ENCODE data around the gene KRTAP2-4.
"Not testable (repeated sequence)": the region's sequence is repeated elsewhere in the genome, so short reads cannot be mapped to it uniquely, and the experiment has no call there.

The KRTAP2-4 gene

DNA sequence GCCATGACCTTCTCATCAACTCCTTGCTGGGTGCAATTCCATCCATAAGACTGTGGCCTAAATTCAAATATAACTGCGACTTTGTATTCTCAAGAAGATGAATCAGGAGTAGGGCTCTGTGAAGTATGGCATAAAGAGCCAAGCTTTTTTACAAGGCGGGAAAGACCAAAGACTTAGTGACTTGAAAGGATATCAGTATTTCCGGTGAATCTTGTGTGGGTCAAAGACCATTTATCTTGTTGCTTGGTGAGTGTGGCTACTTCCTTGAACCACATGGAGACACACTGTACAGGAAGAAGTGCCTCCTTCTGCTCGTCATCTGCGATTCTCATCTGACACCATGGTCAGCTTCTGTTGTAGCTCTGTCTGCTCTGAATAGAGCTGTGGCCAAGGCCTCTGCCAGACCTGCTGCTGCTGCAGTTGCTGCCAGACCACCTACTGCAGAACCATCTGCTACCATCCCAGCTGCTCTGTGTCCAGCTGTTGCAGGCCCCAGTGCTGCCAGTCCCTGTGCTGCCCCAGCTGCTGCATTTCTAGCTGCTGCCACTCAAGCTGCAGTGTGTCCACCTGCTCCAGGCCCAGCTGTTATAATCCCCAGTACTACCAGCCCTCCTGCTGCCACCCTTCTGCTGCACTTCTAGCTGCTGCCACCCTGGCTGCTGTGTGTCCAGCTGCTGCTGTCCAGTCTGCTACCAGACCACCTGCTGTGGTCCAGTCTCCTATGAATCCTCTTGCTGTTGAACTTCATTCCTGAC lies 6.1 kb upstream of the KRTAP2-4 start:
- no peak for DNase-seq

DNA sequence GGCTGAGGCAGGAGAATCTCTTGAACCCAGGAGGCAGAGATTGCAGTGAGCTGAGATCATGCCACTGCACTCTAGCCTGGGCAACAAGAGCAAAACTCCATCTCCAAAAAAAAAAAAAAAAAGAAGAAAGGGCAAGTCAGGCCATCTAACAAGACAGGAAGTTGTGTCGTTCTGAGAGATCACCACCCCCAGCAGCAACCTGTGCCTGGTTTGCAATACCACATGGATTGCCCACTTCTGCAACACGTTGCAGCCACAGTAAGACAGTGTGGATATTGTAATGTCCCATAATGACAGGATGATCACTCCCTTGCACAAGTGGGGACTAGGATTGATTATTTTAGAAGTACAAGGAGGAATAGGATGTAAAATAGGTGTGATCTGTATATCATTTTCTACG lies 3.4 kb upstream of the KRTAP2-4 start:
- DNase-seq, result no peak

DNA sequence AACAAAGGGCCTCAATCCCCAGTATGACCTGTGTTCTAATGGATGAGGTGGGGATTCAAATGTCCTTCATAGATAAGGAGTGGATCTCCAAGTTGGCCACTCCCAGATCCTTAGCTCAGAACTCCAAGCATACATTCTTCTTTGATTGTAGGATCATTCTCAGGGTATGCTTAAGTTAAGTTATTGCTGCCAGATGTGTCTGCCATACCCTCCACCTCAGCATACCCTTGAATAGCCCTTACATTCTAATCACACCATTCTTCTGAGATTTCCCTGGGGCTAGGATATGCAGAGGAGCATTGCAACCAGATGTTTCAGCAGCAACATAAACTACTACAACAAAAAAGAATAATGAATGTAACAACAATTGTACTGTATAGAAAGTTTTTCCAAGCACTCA lies 1.6 kb upstream of the KRTAP2-4 start:
- no peak for DNase-seq

DNA sequence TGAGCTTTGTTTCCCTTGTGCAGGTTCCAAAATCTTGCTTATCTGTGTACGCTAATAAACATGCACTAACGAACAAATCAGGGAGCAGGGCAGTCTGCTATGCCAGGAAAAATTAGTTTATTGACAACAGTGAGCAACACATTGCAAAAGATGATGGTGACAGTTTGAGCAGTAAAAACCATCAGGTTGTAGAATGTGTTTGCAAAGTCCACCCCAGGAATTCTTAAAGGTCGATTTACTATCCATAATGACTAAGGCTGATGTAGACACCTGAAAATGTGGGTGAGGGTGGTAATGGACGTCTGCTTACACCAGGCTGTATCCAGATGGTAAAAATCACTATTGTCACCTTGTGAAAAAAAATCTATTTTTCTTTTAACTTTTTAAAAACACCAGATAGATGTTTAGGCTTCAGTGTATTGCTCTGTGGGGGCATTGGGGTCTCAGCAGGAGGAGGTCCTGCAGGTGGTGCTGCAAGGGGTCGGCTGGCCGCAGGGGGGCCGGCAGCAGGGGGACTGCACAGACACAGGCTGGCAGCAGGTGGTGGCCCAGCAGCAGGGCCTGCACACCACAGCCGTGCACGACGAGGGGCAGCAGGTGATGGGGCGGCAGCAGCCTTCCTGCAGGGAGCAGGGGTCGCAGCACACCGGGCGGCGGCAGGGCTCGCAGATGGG lies 526 bp downstream of the KRTAP2-4 start:
- DNase-seq, result not testable (repeated sequence)

DNA sequence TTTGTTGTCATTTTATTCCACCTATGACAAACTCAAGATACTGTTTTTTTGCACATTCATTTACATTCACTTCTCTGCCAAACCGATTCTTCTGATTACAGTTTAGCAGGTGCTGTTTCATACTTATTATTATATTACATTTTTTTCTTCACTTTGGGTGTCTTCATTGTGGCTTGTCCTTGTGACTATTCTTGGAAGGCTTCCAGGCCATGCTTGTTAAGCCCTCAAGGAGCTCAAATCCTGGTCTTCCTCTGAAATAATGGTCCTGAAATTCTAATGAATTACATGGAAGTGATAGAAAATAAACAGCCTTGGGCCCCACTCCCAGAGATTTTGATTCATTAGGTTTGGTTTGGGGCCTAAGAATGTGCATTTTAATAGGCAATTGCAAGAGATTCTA lies 1.4 kb downstream of the KRTAP2-4 start:
- DNase-seq, result no peak

DNA sequence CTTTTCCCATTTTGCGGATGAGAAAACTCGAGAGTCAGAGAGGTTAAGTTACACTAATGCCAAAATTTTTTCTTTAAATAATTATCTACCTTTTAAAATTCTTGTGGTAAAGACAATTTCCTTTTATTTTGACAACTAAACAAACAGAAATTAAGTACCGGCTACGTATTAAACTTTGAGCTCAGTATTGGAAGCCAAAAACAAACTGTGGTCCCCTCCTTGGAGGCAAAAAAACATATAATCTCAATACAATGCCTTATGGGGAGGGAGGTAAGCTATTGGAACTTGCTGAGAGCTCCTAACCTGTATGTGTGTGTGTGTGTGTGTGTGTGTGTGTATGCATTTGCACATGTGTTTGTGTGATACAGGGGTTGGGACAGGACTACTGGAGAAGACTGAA lies 2.2 kb downstream of the KRTAP2-4 start:
- DNase-seq, result no peak

DNA sequence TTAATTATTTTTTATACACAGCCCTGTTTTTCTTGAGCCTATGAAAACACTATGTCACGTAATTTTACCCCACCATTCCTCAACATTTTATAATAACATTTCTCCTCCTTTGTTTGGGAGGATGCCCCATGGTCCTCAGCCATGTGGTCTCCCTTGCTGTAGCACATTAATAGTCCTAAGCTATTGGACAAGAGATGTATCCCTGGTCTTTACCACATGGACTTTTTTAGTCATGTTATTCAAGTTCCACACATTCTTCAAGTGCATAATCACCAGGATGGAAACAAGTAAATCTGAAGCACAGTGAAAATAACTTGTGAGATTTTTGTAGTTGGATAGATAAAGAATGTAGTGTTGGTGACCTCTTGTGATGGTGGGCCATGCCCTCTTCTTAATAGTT lies 3.7 kb downstream of the KRTAP2-4 start:
- no peak for DNase-seq

DNA sequence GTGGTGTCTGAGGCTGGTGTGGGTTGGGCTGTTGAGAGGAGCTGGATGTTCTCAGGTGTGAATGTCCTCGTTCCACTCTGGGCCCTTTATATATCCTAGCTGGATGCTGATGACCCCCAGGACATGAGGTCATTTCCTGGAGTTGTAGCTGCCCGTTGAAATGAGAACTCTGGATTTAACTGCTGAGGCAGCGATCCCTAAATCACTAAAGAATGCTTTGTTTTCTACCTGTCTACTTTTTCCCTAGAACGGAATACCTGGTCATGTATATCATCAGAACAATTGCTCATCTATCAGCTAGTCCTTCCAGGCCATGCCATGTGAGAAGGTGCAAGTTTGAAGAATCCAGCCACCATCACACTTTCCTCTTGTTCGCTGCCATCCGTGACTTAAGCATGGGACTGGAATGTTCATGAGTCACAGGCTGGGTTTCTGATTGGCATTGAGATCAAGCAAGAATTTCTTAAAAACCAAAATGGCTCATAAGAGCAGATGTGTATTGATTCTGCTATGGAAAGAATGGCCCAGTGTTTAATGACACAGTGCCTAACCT lies 5.6 kb downstream of the KRTAP2-4 start, which contains the start of gene KRTAP2-3:
TSS of gene KRTAP2-3 (minus strand) at position 63 of the 553 bp plus-strand sequence. CDS start 64 bp downstream, outside the sequence.
- DNase-seq, result no peak

DNA sequence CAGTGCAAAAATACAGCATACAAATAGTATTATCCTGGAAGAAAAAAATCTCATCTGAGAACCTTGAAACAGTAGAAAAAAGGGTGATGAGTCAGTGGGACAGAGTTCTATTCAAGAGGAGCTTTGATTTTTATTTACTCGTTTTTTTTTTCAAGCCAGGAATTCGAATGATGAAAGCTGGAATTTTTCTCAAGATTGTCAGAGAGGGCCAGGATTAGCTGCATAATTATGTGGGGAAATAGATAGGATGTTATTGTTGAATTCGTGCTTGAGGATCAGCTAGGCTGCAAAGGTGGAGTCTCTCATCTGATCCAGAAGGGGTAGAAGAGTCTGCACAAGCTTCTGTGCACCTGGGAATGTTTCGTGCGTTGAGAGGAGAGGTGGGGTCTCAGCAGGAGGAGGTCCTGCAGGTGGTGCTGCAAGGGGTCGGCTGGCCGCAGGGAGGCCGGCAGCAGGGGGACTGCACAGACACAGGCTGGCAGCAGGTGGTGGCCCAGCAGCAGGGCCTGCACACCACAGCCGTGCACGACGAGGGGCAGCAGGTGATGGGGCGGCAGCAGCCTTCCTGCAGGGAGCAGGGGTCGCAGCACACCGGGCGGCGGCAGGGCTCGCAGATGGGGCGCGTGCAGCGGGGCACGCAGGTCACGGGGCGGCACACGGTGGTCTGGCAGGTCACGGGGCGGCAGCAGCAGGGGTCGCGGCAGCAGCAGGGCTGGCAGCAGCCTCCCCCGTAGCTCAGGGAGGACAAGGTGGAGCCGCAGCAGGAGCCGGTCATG lies 6.2 kb downstream of the KRTAP2-4 start:
- DNase-seq, result not testable (repeated sequence)

DNA sequence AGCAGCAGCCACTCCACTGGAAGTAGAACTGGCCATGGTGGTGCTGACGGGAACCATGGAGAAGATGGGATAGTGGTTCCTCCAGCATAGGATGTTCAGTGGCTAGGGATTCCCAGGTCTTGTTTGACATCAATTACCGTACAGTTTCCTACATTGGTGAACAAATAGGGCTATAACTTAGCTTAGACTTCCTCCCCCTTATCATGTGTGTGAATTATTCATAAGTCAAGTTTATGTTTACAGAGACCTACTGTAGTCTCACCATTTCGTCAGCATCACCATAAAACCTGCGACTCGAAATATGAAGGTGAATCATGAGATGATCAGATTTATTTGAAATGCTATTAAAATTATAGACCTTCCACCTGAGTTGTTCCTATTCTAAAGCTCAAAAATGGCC lies 6.9 kb downstream of the KRTAP2-4 start:
- DNase-seq, result no peak

DNA sequence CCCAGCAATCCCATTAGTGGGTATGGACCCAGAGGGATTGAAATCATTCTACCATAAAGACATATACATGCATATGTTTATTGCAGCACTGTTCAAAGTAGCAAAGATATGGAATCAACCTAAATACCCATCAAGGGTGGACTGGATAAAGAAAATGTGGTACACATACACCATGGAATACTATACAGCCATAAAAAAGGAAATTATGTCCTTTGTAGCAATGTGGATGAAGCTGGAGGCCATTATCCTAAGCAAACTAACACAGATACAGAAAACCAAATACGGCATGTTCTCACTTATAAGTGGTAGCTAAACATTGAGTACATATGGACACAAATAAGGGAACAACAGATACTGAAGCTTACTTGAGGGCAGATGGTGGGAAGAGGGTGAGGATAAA lies 8.1 kb downstream of the KRTAP2-4 start:
- no peak for DNase-seq

DNA sequence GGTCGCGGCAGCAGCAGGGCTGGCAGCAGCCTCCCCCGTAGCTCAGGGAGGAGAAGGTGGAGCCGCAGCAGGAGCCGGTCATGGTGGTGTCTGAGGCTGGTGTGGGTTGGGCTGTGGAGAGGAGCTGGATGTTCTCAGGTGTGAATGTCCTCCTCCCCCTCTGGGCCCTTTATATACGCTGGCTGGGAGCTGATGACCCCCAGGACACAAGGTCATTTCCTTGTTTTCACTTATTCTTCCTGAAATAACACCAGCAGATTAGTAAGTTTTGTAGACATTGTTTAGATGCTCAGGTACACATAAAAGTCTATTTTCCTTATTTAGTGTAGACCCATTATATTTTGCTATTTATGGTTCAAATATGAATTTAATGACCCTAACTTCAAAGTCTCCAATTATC lies 10.5 kb downstream of the KRTAP2-4 start, which contains the start of gene KRTAP2-2:
TSS of gene KRTAP2-2 (minus strand) at position 101 of the 400 bp plus-strand sequence. CDS start at position 82, 19 bp downstream.
- not testable (repeated sequence) for DNase-seq

DNA sequence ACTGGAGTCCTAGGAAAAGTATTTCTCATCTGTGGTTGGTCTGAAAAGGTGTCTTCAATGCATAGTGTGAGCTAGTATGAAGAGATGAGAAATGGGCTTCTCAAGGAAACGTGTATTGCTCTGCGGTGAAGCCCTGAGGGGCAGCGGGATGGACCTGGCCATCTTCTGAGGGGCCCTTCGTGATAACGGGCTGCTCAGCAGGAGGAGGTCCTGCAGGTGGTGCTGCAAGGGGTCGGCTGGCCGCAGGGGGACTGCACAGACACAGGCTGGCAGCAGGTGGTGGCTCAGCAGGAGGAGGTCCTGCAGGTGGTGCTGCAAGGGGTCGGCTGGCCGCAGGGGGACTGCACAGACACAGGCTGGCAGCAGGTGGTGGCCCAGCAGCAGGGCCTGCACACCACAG lies 11.1 kb downstream of the KRTAP2-4 start:
- DNase-seq, result not testable (repeated sequence)

DNA sequence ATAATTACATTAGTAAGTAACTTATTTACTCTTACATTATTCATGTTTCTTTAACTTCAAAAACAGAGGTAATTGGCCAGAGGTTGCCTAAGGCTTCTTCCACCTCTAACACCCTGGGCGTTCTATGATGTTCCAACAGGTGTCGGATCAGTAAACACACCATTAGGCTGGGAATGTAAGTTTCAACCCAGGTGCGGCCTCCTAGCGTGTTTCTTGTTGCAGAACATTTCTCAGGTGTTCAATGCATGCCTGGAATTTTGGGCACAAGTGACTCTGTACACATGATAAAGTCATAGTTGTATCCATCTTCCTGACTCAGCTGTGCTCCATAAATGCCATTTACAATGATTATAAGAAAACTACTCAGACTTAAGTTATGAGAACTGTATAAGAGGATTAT lies 11.7 kb downstream of the KRTAP2-4 start:
- no peak for DNase-seq

DNA sequence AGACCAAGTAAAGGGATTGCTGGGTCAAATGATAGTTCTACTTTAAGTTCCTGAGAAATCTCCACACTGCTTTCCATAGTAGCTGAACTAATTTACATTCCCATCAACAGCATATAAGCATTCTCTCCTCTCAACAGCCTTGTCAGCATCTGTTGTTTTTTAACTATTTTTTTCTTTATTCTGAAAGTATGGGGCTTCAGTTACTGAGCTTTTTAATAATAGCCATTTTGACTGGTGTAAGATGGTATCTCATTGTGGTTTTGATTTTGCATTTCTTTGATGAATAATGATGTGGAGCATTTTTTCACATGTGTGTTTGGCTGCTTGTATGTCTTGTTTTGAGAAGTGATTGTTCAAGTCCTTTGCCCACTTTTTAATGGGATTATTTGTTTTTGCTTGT lies 13.1 kb downstream of the KRTAP2-4 start:
- no peak for DNase-seq

DNA sequence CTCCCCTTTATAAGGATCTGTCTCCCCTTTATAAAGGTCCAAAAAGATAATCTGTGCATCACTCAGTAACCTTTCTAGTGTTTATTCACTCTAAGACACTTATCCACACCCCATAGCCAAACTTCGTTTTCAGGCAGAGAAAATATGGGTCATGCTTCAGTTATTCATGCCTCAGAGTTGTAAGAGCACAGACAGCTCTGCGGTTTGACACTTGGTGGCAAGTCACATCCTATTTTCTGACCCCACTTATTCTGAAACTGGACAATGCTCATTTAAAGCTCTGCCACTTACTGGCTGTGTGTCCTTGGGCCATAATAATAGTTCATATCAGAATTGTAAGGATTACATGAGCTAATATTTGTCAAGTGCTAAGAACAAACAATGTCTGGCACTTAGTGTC lies 16.6 kb downstream of the KRTAP2-4 start:
- DNase-seq, result no peak

DNA sequence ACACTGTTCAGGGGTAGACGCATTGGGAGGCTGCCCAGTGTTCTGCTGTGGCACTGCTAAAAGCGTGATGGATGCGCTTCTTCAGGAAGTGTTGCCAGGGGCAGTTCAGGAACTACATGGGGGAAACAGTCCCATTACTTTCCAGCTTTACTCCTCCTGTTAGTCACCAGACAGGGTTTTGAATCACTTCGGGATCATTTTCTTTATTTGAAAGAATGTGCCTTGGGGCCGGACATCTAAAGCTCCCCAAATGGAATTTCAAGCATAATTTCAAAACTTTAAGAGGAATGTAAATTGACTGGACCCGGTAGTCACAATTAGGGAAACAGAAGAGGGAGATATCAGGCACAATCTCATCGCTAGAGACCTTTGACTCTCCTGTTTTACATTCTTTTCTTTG lies 17.2 kb downstream of the KRTAP2-4 start:
- no peak for DNase-seq

DNA sequence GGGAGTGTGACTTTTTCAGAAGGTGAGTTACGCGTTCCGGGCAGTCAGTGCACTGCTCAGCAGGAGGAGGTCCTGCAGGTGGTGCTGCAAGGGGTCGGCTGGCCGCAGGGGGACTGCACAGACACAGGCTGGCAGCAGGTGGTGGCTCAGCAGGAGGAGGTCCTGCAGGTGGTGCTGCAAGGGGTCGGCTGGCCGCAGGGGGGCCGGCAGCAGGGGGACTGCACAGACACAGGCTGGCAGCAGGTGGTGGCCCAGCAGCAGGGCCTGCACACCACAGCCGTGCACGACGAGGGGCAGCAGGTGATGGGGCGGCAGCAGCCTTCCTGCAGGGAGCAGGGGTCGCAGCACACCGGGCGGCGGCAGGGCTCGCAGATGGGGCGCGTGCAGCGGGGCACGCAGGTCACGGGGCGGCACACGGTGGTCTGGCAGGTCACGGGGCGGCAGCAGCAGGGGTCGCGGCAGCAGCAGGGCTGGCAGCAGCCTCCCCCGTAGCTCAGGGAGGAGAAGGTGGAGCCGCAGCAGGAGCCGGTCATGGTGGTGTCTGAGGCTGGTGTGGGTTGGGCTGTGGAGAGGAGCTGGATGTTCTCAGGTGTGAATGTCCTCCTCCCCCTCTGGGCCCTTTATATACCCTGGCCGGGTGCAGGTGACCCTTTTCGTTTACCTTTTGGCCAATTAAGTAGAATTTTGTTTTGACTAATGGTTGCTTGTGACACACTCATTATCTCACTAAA lies 18.8 kb downstream of the KRTAP2-4 start, which contains the start of gene KRTAP2-1:
TSS of gene KRTAP2-1 (minus strand) at position 582 of the 731 bp plus-strand sequence. CDS start at position 533, 49 bp downstream.
- DNase-seq, result not testable (repeated sequence)

DNA sequence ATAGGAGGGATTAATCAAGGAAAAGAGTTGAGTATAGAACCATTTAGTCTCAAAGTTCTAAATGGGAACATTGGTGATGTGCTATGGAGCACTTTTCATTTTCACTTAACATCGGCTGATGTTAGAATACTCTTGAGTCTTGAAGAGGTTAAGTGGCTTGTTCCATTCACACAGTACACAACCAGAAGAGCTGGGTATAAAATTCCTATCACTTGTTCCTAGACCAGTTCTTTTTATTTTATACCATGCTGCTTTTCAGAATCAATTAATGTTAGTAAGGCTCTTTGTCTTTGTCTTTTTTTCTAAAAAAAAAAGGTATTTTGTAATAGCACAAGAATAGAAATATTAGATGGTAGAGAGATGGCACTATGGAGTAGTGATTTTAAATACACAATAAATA lies 22.7 kb downstream of the KRTAP2-4 start:
- DNase-seq, result no peak

DNA sequence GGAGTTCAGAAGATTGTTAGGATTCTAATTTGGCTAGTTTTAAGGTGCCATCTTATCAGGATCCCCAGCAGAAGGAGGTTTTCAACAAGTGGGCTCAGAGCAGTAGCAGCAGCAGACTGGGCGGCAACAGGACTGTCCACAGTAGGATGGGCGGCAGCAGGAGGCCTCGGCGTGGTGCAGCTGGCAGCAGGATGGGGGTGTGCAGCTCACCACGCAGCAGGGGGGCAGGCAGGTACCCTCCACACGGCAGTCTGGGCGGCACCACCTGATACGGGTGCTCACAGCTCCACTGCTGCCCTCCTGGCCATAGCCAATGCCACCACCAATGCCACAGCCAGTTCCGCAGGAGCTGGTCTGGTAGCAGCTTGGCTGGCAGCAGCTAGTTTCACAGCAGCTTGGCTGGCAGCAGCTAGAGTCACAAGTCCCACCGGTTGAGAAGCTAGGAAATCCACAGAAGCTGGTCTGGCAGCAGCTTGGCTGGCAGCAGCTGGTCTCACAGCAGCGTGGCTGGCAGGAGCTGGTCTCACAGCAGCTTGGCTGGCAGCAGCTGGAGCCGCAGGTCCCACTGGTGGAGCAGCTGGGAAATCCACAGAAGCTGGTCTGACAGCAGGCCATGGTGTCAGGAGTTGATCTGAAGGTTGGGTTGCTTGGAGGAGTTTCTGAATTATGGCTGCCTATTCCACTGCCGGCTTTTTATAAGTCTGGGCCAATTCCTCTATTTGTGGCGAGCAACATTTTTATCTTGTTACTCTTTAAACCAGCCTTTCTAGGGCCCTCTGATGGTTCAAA lies 24.7 kb downstream of the KRTAP2-4 start, which contains the start of gene KRTAP1-1:
TSS of gene KRTAP1-1 (minus strand) at position 668 of the 789 bp plus-strand sequence. CDS start at position 615, 53 bp downstream.
- not testable (repeated sequence) for DNase-seq

DNA sequence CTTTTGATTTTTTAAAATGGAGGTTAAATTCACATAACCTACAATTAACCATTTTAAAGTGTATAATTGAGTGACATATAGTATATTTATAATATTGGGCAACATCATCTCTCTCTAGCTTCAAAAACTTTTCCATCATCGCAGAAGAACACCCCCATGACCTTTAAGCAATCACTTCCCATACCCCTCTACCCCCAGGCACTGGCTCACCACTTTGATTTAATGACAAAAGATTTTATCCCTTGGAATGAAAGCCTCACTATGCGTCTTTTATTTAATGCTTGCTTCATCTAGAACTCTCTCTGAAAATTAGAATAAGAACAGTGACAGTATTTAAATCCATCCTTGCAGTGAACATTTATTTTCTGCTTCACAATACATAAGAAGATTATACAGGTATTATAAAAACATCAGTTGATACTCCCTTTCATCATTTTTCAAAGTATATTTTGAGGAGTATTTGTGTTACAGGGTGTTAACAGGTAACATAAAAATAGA lies 27.8 kb downstream of the KRTAP2-4 start:
- no peak for DNase-seq
